Measurements from ENCODE around the gene RPL10. TPM values are rescaled to one million over a fixed set of nuclear protein-coding genes. Genes with fewer than 3 reads are reported as not detected.
"Not testable (repeated sequence)": the region's sequence is repeated elsewhere in the genome, so short reads cannot be mapped to it uniquely, and the experiment has no call there.

Gene RPL10
- total RNA-seq, 2 donors from 2014 or later = 1,915 to 2,641 TPM

- DNase-seq; H3K36me3 ChIP-seq; H3K27ac ChIP-seq; H3K27me3 ChIP-seq; H3K4me1 ChIP-seq; H3K9me3 ChIP-seq; H3K4me3 ChIP-seq; intact Hi-C loops (cut with DNase I): not testable (repeated sequence)
- peak overlapping the region in 1 of 2 donors; percentile 50 for H3K9ac ChIP-seq (ENCODE audit: low read depth in 2 of 2, low read length in 2 of 2)
Observed at GRCh38 chrX:154389812-154390747, 8.1 kb upstream of the RPL10 start.

DNA sequence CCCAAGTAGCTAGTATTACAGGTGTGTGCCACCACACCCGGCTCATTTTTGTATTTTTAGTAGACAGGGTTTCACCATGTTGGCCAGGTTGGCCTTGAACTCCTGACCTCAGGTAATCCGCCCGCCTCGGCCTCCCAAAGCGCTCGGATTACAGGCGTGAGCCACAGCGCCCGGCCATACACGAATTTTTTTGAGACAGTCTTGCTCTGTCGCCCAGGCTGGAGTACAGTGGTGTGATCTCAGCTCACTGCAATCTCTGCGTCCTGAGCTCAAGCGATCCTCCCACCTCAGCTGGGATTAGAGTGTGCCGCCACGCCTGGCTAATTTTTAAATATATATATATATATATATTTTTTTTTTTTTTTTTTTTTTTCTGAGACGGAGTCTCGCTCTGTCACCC is 1.8 kb upstream of the RPL10 start:
- H3K4me3 ChIP-seq; H3K9me3 ChIP-seq; DNase-seq; H3K9ac ChIP-seq (ENCODE audit: low read depth in 2 of 2, low read length in 2 of 2); H3K27ac ChIP-seq; intact Hi-C loops (cut with DNase I); H3K4me1 ChIP-seq; H3K36me3 ChIP-seq; H3K27me3 ChIP-seq: not testable (repeated sequence)

DNA sequence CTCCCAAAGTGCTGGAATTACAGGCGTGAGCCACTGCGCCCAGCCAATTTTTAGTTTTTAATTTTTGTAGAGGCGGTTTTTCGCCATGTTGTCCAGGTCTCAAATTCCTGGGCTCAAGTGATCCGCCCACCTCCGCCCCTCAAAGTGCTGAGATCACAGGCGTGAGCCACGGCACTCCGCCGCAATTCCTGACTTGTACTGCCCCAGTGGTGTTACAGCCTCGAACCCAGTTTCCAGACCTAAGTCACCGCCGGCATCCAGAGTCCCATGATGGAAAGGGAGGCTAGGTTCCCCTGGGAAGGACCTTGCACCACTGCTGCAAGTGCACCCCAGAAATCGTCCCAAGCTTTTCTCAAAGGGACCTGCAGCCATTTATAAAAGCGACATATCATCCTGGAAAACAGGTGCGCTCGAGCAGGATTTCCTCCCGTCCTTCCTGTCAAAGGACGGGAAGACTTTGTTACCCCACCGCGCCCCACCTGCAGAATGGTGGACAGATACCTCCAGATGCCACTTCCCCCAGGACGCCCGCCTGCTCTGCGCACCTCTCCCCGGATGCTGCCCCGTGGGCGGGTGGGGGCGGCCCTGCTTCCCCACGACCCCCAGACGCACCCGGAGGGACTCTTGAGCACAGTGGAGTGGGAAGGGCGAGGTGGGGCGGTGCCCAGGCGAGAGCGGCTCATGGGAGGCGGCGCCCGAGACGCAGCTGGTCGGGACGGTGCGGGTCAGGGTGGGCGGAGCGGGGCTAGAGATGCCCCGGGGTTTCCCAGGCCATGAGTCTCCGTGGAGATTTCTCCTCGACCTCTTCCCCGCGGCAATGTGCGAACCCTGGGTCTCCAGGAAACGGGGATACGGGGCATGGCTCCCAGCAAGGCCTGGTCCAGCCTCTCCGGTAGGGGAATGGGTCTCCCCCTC is 947 bp upstream of the RPL10 start:
- peak; percentile 80 for DNase-seq
- H3K27me3 ChIP-seq = no peaks in the 10 kb centered on the region
- intact Hi-C loops (cut with DNase I) = no loop called here

DNA sequence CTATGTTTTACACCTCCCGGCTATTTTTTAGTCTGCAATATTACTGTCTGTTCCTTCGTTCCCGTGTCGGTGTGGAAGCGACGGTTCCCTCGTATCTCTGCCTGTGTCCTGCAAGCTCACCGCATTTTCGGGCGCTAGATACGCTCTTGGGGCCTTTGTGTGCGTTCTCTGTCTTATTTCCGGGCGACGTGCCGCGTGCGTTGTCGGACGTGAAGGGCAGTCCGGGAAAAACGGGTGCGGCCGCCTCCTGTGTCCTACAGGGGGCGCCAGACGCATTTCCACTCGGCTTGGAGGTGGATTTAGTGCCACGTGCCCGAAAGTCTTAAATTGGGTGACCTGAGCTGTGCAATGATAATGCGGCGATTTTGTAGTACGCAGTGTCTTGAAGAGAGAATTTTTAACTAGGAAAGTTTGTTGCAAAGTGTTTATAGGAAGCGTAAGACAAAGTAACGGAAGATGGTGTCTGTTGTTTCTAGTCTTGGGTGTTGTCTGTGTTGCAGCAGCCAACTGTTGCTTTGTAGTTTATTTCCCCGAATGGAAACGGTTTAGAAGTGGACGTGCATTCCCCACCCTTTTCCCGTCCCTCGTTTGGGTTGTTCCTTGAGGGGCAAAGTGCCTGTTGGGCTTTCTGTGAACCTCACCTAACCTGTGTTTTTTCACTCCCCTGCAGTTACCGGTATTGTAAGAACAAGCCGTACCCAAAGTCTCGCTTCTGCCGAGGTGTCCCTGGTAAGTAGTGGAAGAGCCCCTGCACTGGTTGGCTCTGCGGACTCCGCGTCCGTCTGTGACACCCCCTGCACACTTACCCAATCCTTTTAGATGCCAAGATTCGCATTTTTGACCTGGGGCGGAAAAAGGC is 720 bp downstream of the RPL10 start:
- DNase-seq = peak; percentile 88
- H3K9me3 ChIP-seq = no peaks in the 10 kb centered on the region
- TF ChIP-seq, protein P1, sequence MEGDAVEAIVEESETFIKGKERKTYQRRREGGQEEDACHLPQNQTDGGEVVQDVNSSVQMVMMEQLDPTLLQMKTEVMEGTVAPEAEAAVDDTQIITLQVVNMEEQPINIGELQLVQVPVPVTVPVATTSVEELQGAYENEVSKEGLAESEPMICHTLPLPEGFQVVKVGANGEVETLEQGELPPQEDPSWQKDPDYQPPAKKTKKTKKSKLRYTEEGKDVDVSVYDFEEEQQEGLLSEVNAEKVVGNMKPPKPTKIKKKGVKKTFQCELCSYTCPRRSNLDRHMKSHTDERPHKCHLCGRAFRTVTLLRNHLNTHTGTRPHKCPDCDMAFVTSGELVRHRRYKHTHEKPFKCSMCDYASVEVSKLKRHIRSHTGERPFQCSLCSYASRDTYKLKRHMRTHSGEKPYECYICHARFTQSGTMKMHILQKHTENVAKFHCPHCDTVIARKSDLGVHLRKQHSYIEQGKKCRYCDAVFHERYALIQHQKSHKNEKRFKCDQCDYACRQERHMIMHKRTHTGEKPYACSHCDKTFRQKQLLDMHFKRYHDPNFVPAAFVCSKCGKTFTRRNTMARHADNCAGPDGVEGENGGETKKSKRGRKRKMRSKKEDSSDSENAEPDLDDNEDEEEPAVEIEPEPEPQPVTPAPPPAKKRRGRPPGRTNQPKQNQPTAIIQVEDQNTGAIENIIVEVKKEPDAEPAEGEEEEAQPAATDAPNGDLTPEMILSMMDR (IDR thresholded peaks at IDR 0.05) = peak; percentile 79
- peak overlapping the region; percentile 96 for H3K27ac ChIP-seq
- peak overlapping the region; percentile 63 for H3K4me3 ChIP-seq
- intact Hi-C loops (cut with DNase I) = no loop called here
- peak overlapping the region; percentile 56 to 98 for H3K9ac ChIP-seq (ENCODE audit: low read depth in 2 of 2, low read length in 2 of 2)
- H3K36me3 ChIP-seq = no peaks in the 10 kb centered on the region
- no peaks in the 10 kb centered on the region for H3K27me3 ChIP-seq
- H3K4me1 ChIP-seq = no peaks in the 10 kb centered on the region

More for the DNA sequence above, 947 bp upstream of the RPL10 start:
- Histone ChIP-seq H3K9ac (ENCODE audit: low read depth in 2 of 2, low read length in 2 of 2) (peak overlapping the region; percentile 80 to 98), H3K27ac (peak overlapping the region; percentile 96), H3K36me3 (no peaks in the 10 kb centered on the region), H3K4me1 (no peaks in the 10 kb centered on the region), H3K9me3 (no peaks in the 10 kb centered on the region), H3K4me3 (peak overlapping the region; percentile 63)
- TF ChIP-seq, protein P1 (IDR thresholded peaks at IDR 0.05) = no peak

DNA sequence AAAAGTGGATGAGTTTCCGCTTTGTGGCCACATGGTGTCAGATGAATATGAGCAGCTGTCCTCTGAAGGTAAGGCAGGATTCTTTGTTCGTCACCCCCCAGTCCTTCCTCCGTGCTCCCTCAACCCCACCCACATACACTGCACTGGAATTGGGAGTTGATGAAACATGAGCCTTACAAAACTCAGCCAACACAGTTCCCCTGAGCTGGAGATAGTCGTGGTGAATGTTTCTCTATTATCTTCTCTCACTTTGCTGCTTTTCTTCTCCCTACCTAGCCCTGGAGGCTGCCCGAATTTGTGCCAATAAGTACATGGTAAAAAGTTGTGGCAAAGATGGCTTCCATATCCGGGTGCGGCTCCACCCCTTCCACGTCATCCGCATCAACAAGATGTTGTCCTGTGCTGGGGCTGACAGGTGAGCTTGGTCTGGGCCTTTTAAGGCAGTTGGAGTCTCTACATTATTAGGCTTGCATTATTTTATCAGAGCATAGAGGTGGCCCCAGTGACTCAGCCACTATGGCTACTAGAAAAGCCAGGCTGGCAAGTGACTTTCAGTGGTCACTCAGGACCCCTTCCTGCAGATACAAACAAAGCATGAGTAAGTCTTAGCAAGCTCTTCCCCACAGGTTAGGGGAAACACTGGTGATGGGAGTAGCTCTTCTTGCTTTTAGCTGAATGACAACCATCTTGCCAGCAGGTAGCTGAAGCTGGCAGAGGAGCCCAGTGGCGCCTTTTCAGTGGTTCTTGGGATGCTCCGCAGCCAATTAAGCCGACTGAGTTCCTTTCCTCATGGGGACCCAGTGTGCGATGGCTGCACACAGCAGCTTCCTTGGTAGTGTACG is 1.6 kb downstream of the RPL10 start:
- Histone ChIP-seq H3K9ac (ENCODE audit: low read depth in 2 of 2, low read length in 2 of 2) (peak overlapping the region in 1 of 2 donors; percentile 98), H3K36me3 (no peaks in the 10 kb centered on the region), H3K9me3 (no peaks in the 10 kb centered on the region), H3K4me1 (no peaks in the 10 kb centered on the region), H3K27ac (peak overlapping the region; percentile 96), H3K27me3 (no peaks in the 10 kb centered on the region), H3K4me3 (peak overlapping the region; percentile 63)
- intact Hi-C loops (cut with DNase I) = loop anchor here (5.0 kb wide), 1 partner anchor 133 kb away; no protein-coding TSS in a partner anchor
- DNase-seq = no peak
- TF ChIP-seq, protein P1 (IDR thresholded peaks at IDR 0.05) = no peak

GRCh38 chrX:154400369-154400817 is 2.2 kb downstream of the RPL10 start:
- H3K9ac ChIP-seq (ENCODE audit: low read depth in 2 of 2, low read length in 2 of 2); H3K9me3 ChIP-seq; H3K27me3 ChIP-seq; H3K27ac ChIP-seq; H3K4me1 ChIP-seq; DNase-seq; H3K36me3 ChIP-seq; H3K4me3 ChIP-seq: not testable (repeated sequence)
- intact Hi-C loops (cut with DNase I) = loop anchor here (5.0 kb wide), 1 partner anchor 132 kb away; no protein-coding TSS in a partner anchor

Data from colonic mucosa (tissue), 4 donors.